Left lung (tissue), 10 donors: Measurements from ENCODE around the gene FAM193A. TPM values are rescaled to one million over a fixed set of nuclear protein-coding genes. Genes with fewer than 3 reads are reported as not detected.
A peak's percentile ranks its signal among the peaks of the same experiment; 100 is the strongest.

Experiments used
- ATAC-seq: fragments of 200-7000 bp; cut with Tn5 transposase; one replicate; pipeline ENCODE4 v1.9.1; 2020; ENCODE audit warnings: moderate library complexity
- DNase-seq, 4 donors: peaks; one replicate each; pipeline ENCODE4 v3.0.0-alpha.2; 2013 to 2020
- H3K27ac ChIP-seq, 2 donors: fragments of 200-600 bp; sonication (generic) in 1 of 2; one replicate each; pipeline versions ENCODE4 v1.5.0 to v1.8.0; 2020 to 2021
- H3K27me3 ChIP-seq, 2 donors: fragments of 200-600 bp; sonication (generic) in 1 of 2; one replicate each; pipeline versions ENCODE4 v1.5.0 to v1.8.0; 2020 to 2021
- H3K36me3 ChIP-seq, 2 donors: fragments of 200-600 bp; sonication (generic) in 1 of 2; one replicate each; pipeline versions ENCODE4 v1.5.0 to v1.8.0; 2020 to 2021
- H3K4me1 ChIP-seq, 2 donors: fragments of 200-600 bp; one replicate each; pipeline ENCODE4 v1.8.0; 2021
- H3K4me3 ChIP-seq, 2 donors: fragments of 200-600 bp; sonication (generic) in 1 of 2; one replicate each; pipeline versions ENCODE4 v1.5.0 to v1.8.0; 2020 to 2021; ENCODE audit warnings: mild to moderate bottlenecking in 1 of 2
- H3K9me3 ChIP-seq, 2 donors: fragments of 200-600 bp; sonication (generic) in 1 of 2; one replicate each; pipeline versions ENCODE4 v1.5.0 to v1.8.0; 2020 to 2021
- CTCF ChIP-seq, 2 donors: fragments of 200-600 bp; sonication (generic) in 1 of 2; IDR thresholded peaks; one replicate each; pipeline versions ENCODE4 v1.5.0 to v1.8.0; 2021; ENCODE audit warnings: antibody characterized with exemption in 2 of 2
- intact Hi-C, 2 donors: fragments of 100-400 bp; cut with DNase I; formaldehyde crosslinking; loops; one replicate each; pipeline versions ENCODE4 v1.11.2 to v1.14.2; 2022
- polyA plus RNA-seq, 6 donors: library from polyadenylated mRNA; unstranded; fragments of 120-200 nt; gene quantifications; one replicate each; pipeline ENCODE4 v1.2.1, GENCODE V29; 2013; ENCODE audit not compliant: insufficient read length in 6 of 6
- total RNA-seq, 2 donors: library from RNA; stranded (reverse); fragmentation: NEBNext Ultra II Directional; extraction: Animal tissue kit (Norgen Biotek cat#: 25700); gene quantifications; one replicate each; pipeline ENCODE4 v1.2.1, GENCODE V29; 2021
- donor health status: DM: no; HTN: yes; CAD: no.
- donor health status: DM: no; HTN: no; CAD: no.

Gene FAM193A
- total and polyA plus RNA-seq, 8 donors: 22.3 to 35.9 (median 30.6) TPM

GRCh38 chr4:2765832-2766526 is 229.5 kb downstream of the FAM193A start:
- H3K4me3 ChIP-seq: no peak overlapping the region
- TF ChIP-seq CTCF (IDR thresholded peaks at IDR 0.05): no peak
- no peak for ATAC-seq
- intact Hi-C loops: loop anchor here in 1 of 2 donors (10.0 kb wide), 1 partner anchor 169 kb away; no protein-coding TSS in a partner anchor
- H3K27me3 ChIP-seq: no peaks in the 10 kb centered on the region
- H3K4me1 ChIP-seq: peaks cover 0 to 22% of the 10 kb centered on the region in 2 donors
- no peaks in the 10 kb centered on the region for H3K9me3 ChIP-seq
- no peak overlapping the region for H3K27ac ChIP-seq
- DNase-seq: peak in 1 of 4 donors; percentile 26
- no peaks in the 10 kb centered on the region for H3K36me3 ChIP-seq

GRCh38 chr4:2767046-2767704 is 230.7 kb downstream of the FAM193A start:
- Histone ChIP-seq H3K4me3 (no peak overlapping the region), H3K27ac (no peak overlapping the region), H3K36me3 (no peaks in the 10 kb centered on the region), H3K9me3 (no peaks in the 10 kb centered on the region), H3K27me3 (no peaks in the 10 kb centered on the region), H3K4me1 (peaks cover 0 to 25% of the 10 kb centered on the region in 2 donors)
- ATAC-seq: no peak
- TF ChIP-seq CTCF (IDR thresholded peaks at IDR 0.05): no peak
- DNase-seq: peak in 2 of 4 donors; percentile 15 to 42
- intact Hi-C loops: loop anchor here in 1 of 2 donors (10.0 kb wide), 1 partner anchor 168 kb away; no protein-coding TSS in a partner anchor

GRCh38 chr4:2767705-2768074 is 231.2 kb downstream of the FAM193A start:
- peak in 2 of 4 donors; percentile 27 to 64 for DNase-seq
- H3K36me3 ChIP-seq: no peaks in the 10 kb centered on the region
- no peak for TF ChIP-seq CTCF (IDR thresholded peaks at IDR 0.05)
- intact Hi-C loops: loop anchor here in 1 of 2 donors (10.0 kb wide), 1 partner anchor 167 kb away; no protein-coding TSS in a partner anchor
- H3K27me3 ChIP-seq: no peaks in the 10 kb centered on the region
- H3K27ac ChIP-seq: no peak overlapping the region
- no peaks in the 10 kb centered on the region for H3K9me3 ChIP-seq
- no peak overlapping the region for H3K4me3 ChIP-seq
- H3K4me1 ChIP-seq: peaks cover 0 to 25% of the 10 kb centered on the region in 2 donors
- no peak for ATAC-seq

GRCh38 chr4:2768124-2768523 is 231.7 kb downstream of the FAM193A start:
- Histone ChIP-seq H3K9me3 (no peaks in the 10 kb centered on the region), H3K36me3 (no peaks in the 10 kb centered on the region), H3K27me3 (no peaks in the 10 kb centered on the region), H3K27ac (no peak overlapping the region), H3K4me1 (peaks cover 0 to 25% of the 10 kb centered on the region in 2 donors), H3K4me3 (no peak overlapping the region)
- DNase-seq: peak in 1 of 4 donors; percentile 20
- intact Hi-C loops: loop anchor here in 1 of 2 donors (10.0 kb wide), 1 partner anchor 167 kb away; no protein-coding TSS in a partner anchor
- no peak for ATAC-seq
- no peak for TF ChIP-seq CTCF (IDR thresholded peaks at IDR 0.05)

- H3K27me3 ChIP-seq: no peaks in the 10 kb centered on the region
- DNase-seq (peak in 1 of 4 donors; percentile 32), ATAC-seq (no peak)
- H3K27ac ChIP-seq: no peak overlapping the region
- H3K9me3 ChIP-seq: no peaks in the 10 kb centered on the region
- no peak for TF ChIP-seq CTCF (IDR thresholded peaks at IDR 0.05)
- no peaks in the 10 kb centered on the region for H3K36me3 ChIP-seq
- H3K4me3 ChIP-seq: no peak overlapping the region
- peaks cover 0 to 20% of the 10 kb centered on the region in 2 donors for H3K4me1 ChIP-seq
- intact Hi-C loops: loop anchor here in 1 of 2 donors (10.0 kb wide), 1 partner anchor 166 kb away; no protein-coding TSS in a partner anchor
These were observed 232.5 kb downstream of the FAM193A start for GRCh38 chr4:2768921-2769336.
